ENCODE data around the gene TSPEAR. TPM values are rescaled to one million over a fixed set of nuclear protein-coding genes. Genes with fewer than 3 reads are reported as not detected.

TSPEAR gene
- total and polyA plus RNA-seq, 2 of the 13 experiments (the other 11 are each of a cell fraction or from before 2014, with no cell fraction given), result 0.07 to 0.32 TPM

- in situ Hi-C loops (cut with HindIII; ENCODE audit: extremely low pct_ligation_motif_present, low pct_unique_long_range_greater_than_20kb), result no loop called here
- Histone ChIP-seq H3K27me3 (ENCODE audit: control insufficient read depth in 1 of 2, insufficient read depth in 2 of 2, low read length in 2 of 2) (peaks cover 0 to 1% of the 10 kb centered on the region in 2 experiments; a peak in 1 of 5 replicates), H3K9ac (ENCODE audit: insufficient read depth, low read depth, low read length) (no peak overlapping the region), H3K4me2 (ENCODE audit: low read depth, low read length) (no peak overlapping the region), H2AFZ (ENCODE audit: low read length) (no peak overlapping the region), H3K79me2 (ENCODE audit: insufficient read depth, low read length) (no peaks in the 10 kb centered on the region), H3K9me3 (ENCODE audit: low read length) (no peaks in the 10 kb centered on the region), H3K4me1 (ENCODE audit: insufficient read depth, low read length) (peaks cover 43% of the 10 kb centered on the region), H4K20me1 (ENCODE audit: insufficient read depth, low read length) (no peaks in the 10 kb centered on the region), H3K36me3 (replicated peaks in 1 of 2; ENCODE audit: control insufficient read depth in 1 of 2, insufficient read depth in 2 of 2, low read length in 2 of 2) (no peaks in the 10 kb centered on the region), H3K4me3 (replicated peaks in 1 of 3; ENCODE audit: insufficient read depth in 1 of 3, low read depth in 2 of 3, low read length in 3 of 3) (no peak overlapping the region), H3K27ac (ENCODE audit: extremely low read length, insufficient read depth, low read length) (no peak overlapping the region)
- TF ChIP-seq TCF7 (IDR thresholded peaks at IDR 0.05; ENCODE audit: low read depth) (no peak), ZNF451 (CRISPR knock-in tag; IDR thresholded peaks at IDR 0.05) (no peak), BORCS8-MEF2B (CRISPR knock-in tag; IDR thresholded peaks at IDR 0.05) (no peak), MED13 (CRISPR knock-in tag; IDR thresholded peaks at IDR 0.05) (no peak), PRMT3 (CRISPR knock-in tag; IDR thresholded peaks at IDR 0.05; ENCODE audit: borderline replicate concordance, low read depth) (no peak), MED8 (CRISPR knock-in tag; IDR thresholded peaks at IDR 0.05; ENCODE audit: insufficient replicate concordance) (no peak), RFX5 (IDR thresholded peaks at IDR 0.05; ENCODE audit: low read depth, low read length) (no peak), GABPB1 (CRISPR knock-in tag; IDR thresholded peaks at IDR 0.05) (no peak), SMAD9 (CRISPR knock-in tag; IDR thresholded peaks at IDR 0.05) (no peak), ZNF546 (CRISPR knock-in tag; conservative IDR thresholded peaks at IDR 0.05) (no peak), KAT2B (IDR thresholded peaks at IDR 0.05; ENCODE audit: borderline replicate concordance, low read depth, low read length) (no peak)
- TF ChIP-seq, protein P1, sequence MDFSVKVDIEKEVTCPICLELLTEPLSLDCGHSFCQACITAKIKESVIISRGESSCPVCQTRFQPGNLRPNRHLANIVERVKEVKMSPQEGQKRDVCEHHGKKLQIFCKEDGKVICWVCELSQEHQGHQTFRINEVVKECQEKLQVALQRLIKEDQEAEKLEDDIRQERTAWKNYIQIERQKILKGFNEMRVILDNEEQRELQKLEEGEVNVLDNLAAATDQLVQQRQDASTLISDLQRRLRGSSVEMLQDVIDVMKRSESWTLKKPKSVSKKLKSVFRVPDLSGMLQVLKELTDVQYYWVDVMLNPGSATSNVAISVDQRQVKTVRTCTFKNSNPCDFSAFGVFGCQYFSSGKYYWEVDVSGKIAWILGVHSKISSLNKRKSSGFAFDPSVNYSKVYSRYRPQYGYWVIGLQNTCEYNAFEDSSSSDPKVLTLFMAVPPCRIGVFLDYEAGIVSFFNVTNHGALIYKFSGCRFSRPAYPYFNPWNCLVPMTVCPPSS (IDR thresholded peaks at IDR 0.05), result no peak
- intact Hi-C loops (cut with micrococcal nuclease; ENCODE audit: unreplicated experiment), result no loop called here
- 93% methylated on average over 6 of the region's 6 CpGs for WGBS (ENCODE audit: low lambda C conversion rate)
- CTCF ChIA-PET (ENCODE audit: low intra/inter-chr PET ratio, low total read pairs), result no interaction called here
- ATAC-seq, result no peak
- no TSS peak for BruUV-seq (replicated peaks)
- no peak for DNase-seq (ENCODE audit: low spot score)
- FAIRE-seq, result no peak
- POLR2A ChIA-PET, result no interaction called here
These were observed 115.8 kb downstream of the TSPEAR start for GRCh38 chr21:44595524-44595923.
